ENCODE results near the gene CX3CL1. TPM values are rescaled to one million over a fixed set of nuclear protein-coding genes. Genes with fewer than 3 reads are reported as not detected.

CX3CL1 gene
- total and polyA plus RNA-seq, 2 donors (not counting 3 experiments of a cell fraction or from before 2014, with no cell fraction given), result 2.0 to 2.3 TPM

DNA sequence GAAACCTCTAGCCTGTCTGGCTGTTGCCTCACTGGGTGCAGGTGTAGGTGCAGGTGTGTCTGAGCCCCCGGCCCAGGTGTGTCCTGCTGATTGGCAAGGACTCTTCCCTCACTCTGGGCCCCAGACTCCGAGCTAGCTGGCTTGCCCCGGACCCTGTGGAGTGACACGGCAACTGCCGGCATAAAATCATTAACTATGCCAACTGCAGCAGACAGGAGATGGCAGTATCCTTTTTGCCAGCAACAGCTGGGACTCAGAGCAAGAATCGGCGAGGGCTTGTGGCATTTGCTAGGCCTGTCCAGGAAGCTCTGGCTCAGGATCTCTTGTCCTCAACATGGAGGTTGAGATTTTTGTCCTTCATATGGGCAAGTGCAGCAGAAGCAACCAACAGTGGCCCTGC lies 54.1 kb downstream of the CX3CL1 start:
- dilution Hi-C loops (cut with MboI; ENCODE audit: extremely low pct_ligation_motif_present, low sequenced_read_pairs), result no loop called here
- no peak overlapping the region for H3K27ac ChIP-seq (ENCODE audit: insufficient read depth, low read depth, low read length)
- no peak for TF ChIP-seq JUN (IDR thresholded peaks at IDR 0.05; ENCODE audit: borderline replicate concordance, insufficient read depth, insufficient read length, low read depth)
- no peak for TF ChIP-seq GATA2 (IDR thresholded peaks at IDR 0.05; ENCODE audit: insufficient read depth, insufficient read length, low read depth, low read length)
- TF ChIP-seq POLR2A (IDR thresholded peaks at IDR 0.05; ENCODE audit: low read depth, low read length), result no peak
- TF ChIP-seq EZH2 (IDR thresholded peaks at IDR 0.05; ENCODE audit: borderline replicate concordance, low read depth, low read length, severe bottlenecking), result no peak
- TF ChIP-seq MYC (IDR thresholded peaks at IDR 0.05; ENCODE audit: low read depth, low read length), result no peak
- no peak for TF ChIP-seq FOS (IDR thresholded peaks at IDR 0.05; ENCODE audit: borderline replicate concordance, insufficient read depth, low read length)
- TF ChIP-seq, protein P1, sequence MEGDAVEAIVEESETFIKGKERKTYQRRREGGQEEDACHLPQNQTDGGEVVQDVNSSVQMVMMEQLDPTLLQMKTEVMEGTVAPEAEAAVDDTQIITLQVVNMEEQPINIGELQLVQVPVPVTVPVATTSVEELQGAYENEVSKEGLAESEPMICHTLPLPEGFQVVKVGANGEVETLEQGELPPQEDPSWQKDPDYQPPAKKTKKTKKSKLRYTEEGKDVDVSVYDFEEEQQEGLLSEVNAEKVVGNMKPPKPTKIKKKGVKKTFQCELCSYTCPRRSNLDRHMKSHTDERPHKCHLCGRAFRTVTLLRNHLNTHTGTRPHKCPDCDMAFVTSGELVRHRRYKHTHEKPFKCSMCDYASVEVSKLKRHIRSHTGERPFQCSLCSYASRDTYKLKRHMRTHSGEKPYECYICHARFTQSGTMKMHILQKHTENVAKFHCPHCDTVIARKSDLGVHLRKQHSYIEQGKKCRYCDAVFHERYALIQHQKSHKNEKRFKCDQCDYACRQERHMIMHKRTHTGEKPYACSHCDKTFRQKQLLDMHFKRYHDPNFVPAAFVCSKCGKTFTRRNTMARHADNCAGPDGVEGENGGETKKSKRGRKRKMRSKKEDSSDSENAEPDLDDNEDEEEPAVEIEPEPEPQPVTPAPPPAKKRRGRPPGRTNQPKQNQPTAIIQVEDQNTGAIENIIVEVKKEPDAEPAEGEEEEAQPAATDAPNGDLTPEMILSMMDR (IDR thresholded peaks at IDR 0.05; ENCODE audit: extremely low read depth in 1 of 2, insufficient read depth in 1 of 2, low read depth in 1 of 2, low read length in 2 of 2), result no peak
- TF ChIP-seq, protein P2, sequence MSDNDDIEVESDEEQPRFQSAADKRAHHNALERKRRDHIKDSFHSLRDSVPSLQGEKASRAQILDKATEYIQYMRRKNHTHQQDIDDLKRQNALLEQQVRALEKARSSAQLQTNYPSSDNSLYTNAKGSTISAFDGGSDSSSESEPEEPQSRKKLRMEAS (IDR thresholded peaks at IDR 0.05; ENCODE audit: insufficient read depth, insufficient read length), result no peak
- no peak for TF ChIP-seq POLR2AphosphoS5 (IDR thresholded peaks at IDR 0.05; ENCODE audit: insufficient read depth, low read depth, low read length)
- DNase-seq (ENCODE audit: low read depth, low spot score), result no peak
- no peak for FAIRE-seq
- no peak overlapping the region for H3K4me3 ChIP-seq (replicated peaks in 1 of 3; ENCODE audit: insufficient read depth in 1 of 3, low read depth in 1 of 3, low read length in 3 of 3)
- no peaks in the 10 kb centered on the region for H3K9me3 ChIP-seq (replicated peaks; ENCODE audit: control insufficient read depth, insufficient read depth, low read length)
- ChIA-PET CTCF (interaction anchor here (0.8 to 16.2 kb wide), 3 partner anchors 10 to 121 kb away, joined by 3 to 507 read pairs (median 8); no protein-coding TSS in a partner anchor), POLR2A (no interaction called here)
- no peak overlapping the region for H2AFZ ChIP-seq (ENCODE audit: low read depth, low read length)
- no peaks in the 10 kb centered on the region for H3K4me1 ChIP-seq (ENCODE audit: control insufficient read depth, extremely low read depth, insufficient read depth, low read length)
- peaks cover 2 to 25% of the 10 kb centered on the region in 2 experiments for H3K36me3 ChIP-seq (ENCODE audit: control insufficient read depth in 2 of 2, extremely low read depth in 1 of 2, insufficient read depth in 2 of 2, low read length in 2 of 2)
- no peak overlapping the region for H3K4me2 ChIP-seq (ENCODE audit: insufficient read depth, low read length)
- intact Hi-C loops (cut with micrococcal nuclease), result no loop called here
- H3K9ac ChIP-seq (replicated peaks; ENCODE audit: extremely low read depth, insufficient read depth, low read length), result no peak overlapping the region
- no TSS peak for BruUV-seq (replicated peaks)
- no peaks in the 10 kb centered on the region for H3K79me2 ChIP-seq (ENCODE audit: control insufficient read depth, insufficient read depth, low read length)
- no peaks in the 10 kb centered on the region for H3K9me1 ChIP-seq (replicated peaks; ENCODE audit: control insufficient read depth, extremely low read depth, insufficient read depth, low read length)
- no peaks in the 10 kb centered on the region for H3K27me3 ChIP-seq (ENCODE audit: control insufficient read depth in 2 of 2, insufficient read depth in 2 of 2, low read length in 2 of 2)
- no peaks in the 10 kb centered on the region for H4K20me1 ChIP-seq (replicated peaks; ENCODE audit: control insufficient read depth, extremely low read depth, insufficient read depth, low read length)

Data from endothelial cell of umbilical vein (primary cell).